HepG2 (cell line): ENCODE data around the gene FAM209A. TPM values are rescaled to one million over a fixed set of nuclear protein-coding genes. Genes with fewer than 3 reads are reported as not detected.
A peak's percentile ranks its signal among the peaks of the same experiment; 100 is the strongest.
"Not testable (repeated sequence)": the region's sequence is repeated elsewhere in the genome, so short reads cannot be mapped to it uniquely, and the experiment has no call there.

Source experiments
- ATAC-seq: fragments of 200-7000 bp; cut with Tn5 transposase; 3 replicates; pipeline ENCODE4 v1.9.1; 2020; ENCODE audit warnings: mild to moderate bottlenecking, moderate library complexity
- Bru-seq: library from RNA; stranded (reverse); fragments of 400-500 nt; gene quantifications from one replicate; lab custom pipeline; 2021; lab: Mats Ljungman, UMichigan
- BruChase-seq, 2 experiments: library from RNA; stranded (reverse); fragments of 400-500 nt; gene quantifications; one replicate each; lab custom pipeline; 2021; lab: Mats Ljungman, UMichigan
- BruUV-seq: library from RNA; stranded (reverse); fragments of 400-500 nt; replicated peaks from 2 replicates; lab custom pipeline; 2021; lab: Mats Ljungman, UMichigan
- CTCF ChIA-PET: fragments of 300-600 bp; formaldehyde crosslinking; extraction: SDS; loops from one replicate; lab custom pipeline; 2021; ENCODE audit warnings: low total read pairs, inconsistent platforms, low intra/inter-chr PET ratio; lab: Yijun Ruan, JAX
- POLR2A ChIA-PET: fragments of 350-600 bp; sonication (Branson Sonifier 250); formaldehyde crosslinking; loops from one replicate; lab custom pipeline; 2020; ENCODE audit warnings: antibody characterized with exemption, inconsistent platforms; lab: Yijun Ruan, JAX
- DNase-seq: peaks from one replicate; pipeline ENCODE4 v3.0.0-alpha.2; 2015; ENCODE audit warnings: low spot score
- FAIRE-seq: peaks from 3 replicates; lab custom pipeline; 2011; peaks lifted over from hg19 to GRCh38; lab: Jason Lieb, UNC
- H2AFZ ChIP-seq: one replicate; pipeline ENCODE4 v1.6.1; 2011; ENCODE audit warnings: low read length, inconsistent platforms
- H3K27ac ChIP-seq: fragments of 300-600 bp; 3 replicates; pipeline ENCODE4 v1.8.0; 2011; ENCODE audit warnings: mixed run types, mild to moderate bottlenecking, mixed read lengths, low read length, inconsistent platforms; ENCODE audit not compliant: insufficient read depth; ENCODE audit errors: extremely low read length
- H3K27me3 ChIP-seq, 2 experiments: fragments of 200-600 bp in 1 of 2; 2 replicates in 1 of 2; 3 replicates in 1 of 2; pipeline versions ENCODE4 v1.6.0 to v1.8.0; 2011; ENCODE audit warnings: low read length in 2 of 2, mild to moderate bottlenecking in 2 of 2, moderate library complexity in 2 of 2, inconsistent platforms in 1 of 2; ENCODE audit not compliant: insufficient read depth in 2 of 2, control insufficient read depth in 1 of 2
- H3K36me3 ChIP-seq, 2 experiments: fragments of 200-600 bp in 1 of 2; replicated peaks in 1 of 2; 2 replicates in 1 of 2; 3 replicates in 1 of 2; pipeline versions ENCODE4 v1.5.1 to v1.8.0; 2011; ENCODE audit warnings: low read length in 2 of 2, inconsistent platforms in 1 of 2; ENCODE audit not compliant: insufficient read depth in 2 of 2, control insufficient read depth in 1 of 2
- H3K4me1 ChIP-seq: 2 replicates; pipeline ENCODE4 v1.5.1; 2012; ENCODE audit warnings: low read length, inconsistent platforms; ENCODE audit not compliant: insufficient read depth
- H3K4me2 ChIP-seq: 2 replicates; pipeline ENCODE4 v1.6.0; 2011; ENCODE audit warnings: low read depth, low read length, inconsistent platforms
- H3K4me3 ChIP-seq, 3 experiments: fragments of 200-600 bp in 1 of 3; sonication (generic), shearing (Covaris generic) in 1 of 3; replicated peaks in 1 of 3; 2 replicates each; pipeline ENCODE4 v1.5.1; 2011 to 2016; ENCODE audit warnings: low read length in 3 of 3, inconsistent platforms in 2 of 3, low read depth in 2 of 3, mild to moderate bottlenecking in 2 of 3, control low read depth in 1 of 3, mixed read lengths in 1 of 3; ENCODE audit not compliant: insufficient read depth in 1 of 3
- H3K79me2 ChIP-seq: one replicate; pipeline ENCODE4 v1.6.1; 2011; ENCODE audit warnings: low read length, inconsistent platforms; ENCODE audit not compliant: insufficient read depth
- H3K9ac ChIP-seq: 2 replicates; pipeline ENCODE4 v1.6.0; 2011; ENCODE audit warnings: mild to moderate bottlenecking, low read depth, low read length, inconsistent platforms; ENCODE audit not compliant: insufficient read depth
- H3K9me3 ChIP-seq: 2 replicates; pipeline ENCODE4 v1.5.1; 2012; ENCODE audit warnings: mild to moderate bottlenecking, low read length
- H4K20me1 ChIP-seq: 2 replicates; pipeline ENCODE4 v1.6.0; 2011; ENCODE audit warnings: inconsistent platforms, mild to moderate bottlenecking, low read length, moderate library complexity; ENCODE audit not compliant: insufficient read depth
- CREB1 ChIP-seq, 2 experiments: fragments of 450-650 bp in 1 of 2; IDR thresholded peaks; 2 replicates each; pipeline ENCODE4 v1.6.1; 2016 to 2017; ENCODE audit warnings: control low read depth in 1 of 2, mild to moderate bottlenecking in 1 of 2, missing compliant biosample characterization in 1 of 2, missing genetic modification characterization in 1 of 2
- whole genome bisulfite sequencing: methylation state at CpG from one replicate; pipeline ENCODE4 v1.1.6; 2017; ENCODE audit warnings: low lambda C conversion rate; 5-methylcytosine and 5-hydroxymethylcytosine counted together
- in situ Hi-C: cut with HindIII; loops from 2 replicates; pipeline ENCODE4 v1.10.0; 2017; ENCODE audit warnings: low pct_unique_long_range_greater_than_20kb; ENCODE audit not compliant: extremely low pct_ligation_motif_present
- intact Hi-C: fragments of 100-400 bp; cut with micrococcal nuclease; formaldehyde crosslinking; loops from one replicate; pipeline ENCODE4 v1.10.0; 2022; ENCODE audit not compliant: unreplicated experiment
- long read RNA-seq, 2 experiments: library from RNA in 1 of 2; library from polyadenylated mRNA in 1 of 2; stranded (forward) in 1 of 2; unstranded in 1 of 2; transcript quantifications; one replicate each; pipeline ENCODE4 v2.0.0, GENCODE V29; 2019 to 2022
- polyA minus RNA-seq, 3 experiments: library from RNA; depleted of rRNA, polyadenylated mRNA; stranded (reverse); fragments of >200 nt; gene quantifications; 2 replicates each; pipeline ENCODE4 v1.2.3, GENCODE V29; 2011; ENCODE audit warnings: low replicate concordance in 1 of 3
- polyA plus RNA-seq, 8 experiments: library from polyadenylated mRNA; depleted of rRNA in 3 of 8; stranded (reverse) in 7 of 8; unstranded in 1 of 8; fragments of >200 nt; fragmentation: Illumina TruSeq in 4 of 8; extraction: Trizol in 4 of 8; gene quantifications; 2 replicates each; pipeline versions ENCODE4 v1.2.1 to v1.2.3, GENCODE V29; 2011 to 2016; ENCODE audit warnings: low read depth in 4 of 8, missing spikeins in 1 of 8, mixed read lengths in 1 of 8; ENCODE audit not compliant: insufficient read depth in 1 of 8
- total RNA-seq, 5 experiments: library from RNA; depleted of rRNA; stranded (reverse); fragments of >200 nt; fragmentation: Illumina TruSeq; extraction: Trizol; gene quantifications; 2 replicates each; pipeline ENCODE4 v1.2.3, GENCODE V29; 2016; ENCODE audit warnings: low read depth in 1 of 5

FAM209A gene, protein sequence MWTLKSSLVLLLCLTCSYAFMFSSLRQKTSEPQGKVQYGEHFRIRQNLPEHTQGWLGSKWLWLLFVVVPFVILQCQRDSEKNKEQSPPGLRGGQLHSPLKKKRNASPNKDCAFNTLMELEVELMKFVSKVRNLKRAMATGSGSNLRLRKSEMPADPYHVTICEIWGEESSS
- total RNA-seq (2016; rRNA removed; fragmentation: Illumina TruSeq; extraction: Trizol) (0.15 TPM in 1 of 2 replicates, not detected in the other), polyA plus RNA-seq (2011; rRNA removed) (0.36 and 0.51 TPM in 2 replicates), polyA minus RNA-seq (2011; rRNA and poly(A)+ RNA removed; ENCODE audit: low replicate concordance) (0.44 and 1.8 TPM in 2 replicates), Bru-seq, nascent RNA (percentile 43 among the genes with signal in this experiment), BruChase-seq, experiment 1, labeled RNA remaining after a 6-hour chase (percentile 63 among the genes with signal in this experiment), BruChase-seq, experiment 2, labeled RNA remaining after a 2-hour chase (percentile 53 among the genes with signal in this experiment)
- total RNA-seq (2016; cell fraction: cytosol; rRNA removed; fragmentation: Illumina TruSeq; extraction: Trizol; ENCODE audit: low read depth), result not detected in 2 replicates
- total RNA-seq (2016; cell fraction: insoluble cytoplasmic fraction; rRNA removed; fragmentation: Illumina TruSeq; extraction: Trizol), result 0.22 TPM in 1 of 2 replicates, not detected in the other
- not detected in 2 replicates for total RNA-seq (2016; cell fraction: membrane; rRNA removed; fragmentation: Illumina TruSeq; extraction: Trizol)
- 0.59 and 1.0 TPM in 2 replicates for total RNA-seq (2016; cell fraction: nucleus; rRNA removed; fragmentation: Illumina TruSeq; extraction: Trizol)
- 0.12 TPM in 1 of 2 replicates, not detected in the other for polyA plus RNA-seq (2011; cell fraction: cytosol; rRNA removed)
- polyA plus RNA-seq (2011; cell fraction: nucleus; rRNA removed), result 1.5 and 2.4 TPM in 2 replicates
- 0.31 and 0.37 TPM in 2 replicates for polyA plus RNA-seq (2012)
- polyA plus RNA-seq (2016; cell fraction: cytosol; fragmentation: Illumina TruSeq; extraction: Trizol; ENCODE audit: low read depth), result not detected in 2 replicates
- polyA plus RNA-seq (2016; cell fraction: insoluble cytoplasmic fraction; fragmentation: Illumina TruSeq; extraction: Trizol; ENCODE audit: low read depth), result not detected in 2 replicates
- not detected in 2 replicates for polyA plus RNA-seq (2016; cell fraction: membrane; fragmentation: Illumina TruSeq; extraction: Trizol; ENCODE audit: low read depth)
- polyA plus RNA-seq (2016; cell fraction: nucleus; fragmentation: Illumina TruSeq; extraction: Trizol; ENCODE audit: insufficient read depth, low read depth), result 0.75 and 1.6 TPM in 2 replicates
- polyA minus RNA-seq (2011; cell fraction: cytosol; rRNA and poly(A)+ RNA removed), result not detected in 2 replicates
- 2.2 and 2.4 TPM in 2 replicates for polyA minus RNA-seq (2011; cell fraction: nucleus; rRNA and poly(A)+ RNA removed)
- long read RNA-seq, experiment 1, result 0 reads
- long read RNA-seq, experiment 2, partial matches to known transcripts, result 5 of 22 reads
- long read RNA-seq, experiment 2, other reads (novel, unspliced or antisense), result 17 of 22 reads

DNA sequence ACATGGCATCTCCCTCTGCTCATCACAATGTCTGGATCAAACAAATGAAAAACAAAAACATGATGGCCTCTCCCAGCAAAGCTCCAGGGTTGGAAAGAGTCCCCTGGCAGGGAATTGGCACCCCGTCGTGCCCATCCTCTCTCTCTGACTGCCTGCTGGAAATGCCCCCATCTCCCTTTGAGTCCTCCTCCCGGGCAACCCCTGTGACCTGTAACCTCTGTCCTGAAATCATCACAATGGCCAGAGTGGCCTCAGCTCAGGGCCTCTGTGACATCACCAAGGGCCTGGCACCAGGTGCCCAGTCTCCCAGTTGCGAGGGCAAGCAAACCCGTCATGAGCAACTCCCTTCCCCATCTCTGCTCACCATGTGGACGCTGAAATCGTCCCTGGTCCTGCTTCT lies at the start of gene FAM209A:
FAM209A (plus strand) TSS at position 301 of the 400 bp plus-strand sequence; CDS start at position 366, 65 bp downstream.
- H3K4me2 ChIP-seq; H2AFZ ChIP-seq; H3K79me2 ChIP-seq; POLR2A ChIA-PET; in situ Hi-C loops; CTCF ChIA-PET; BruUV-seq; H3K27ac ChIP-seq; H3K4me1 ChIP-seq; FAIRE-seq; H3K4me3 ChIP-seq; DNase-seq; H4K20me1 ChIP-seq; intact Hi-C loops; ATAC-seq; H3K27me3 ChIP-seq; H3K9ac ChIP-seq; TF ChIP-seq CREB1 (CRISPR knock-in tag; IDR thresholded peaks at IDR 0.05): not testable (repeated sequence)
- TF ChIP-seq CREB1 (IDR thresholded peaks at IDR 0.05), result 0 out of 2 replicates have a peak, but pooled peaks have one; percentile 10
- peaks cover 2 to 10% of the 10 kb centered on the region in 2 experiments; a peak in 3 of 5 replicates for H3K36me3 ChIP-seq
- peaks cover 16% of the 10 kb centered on the region; the same call in 1 of the 2 replicates for H3K9me3 ChIP-seq
- WGBS, result 48% methylated on average over 7 of the region's 7 CpGs
